ENCODE measurements around the gene CACNB2. TPM values are rescaled to one million over a fixed set of nuclear protein-coding genes. Genes with fewer than 3 reads are reported as not detected.

The CACNB2 gene
- polyA plus RNA-seq, 2 of the 4 experiments (the other 2 are of a cell fraction): not detected

DNA sequence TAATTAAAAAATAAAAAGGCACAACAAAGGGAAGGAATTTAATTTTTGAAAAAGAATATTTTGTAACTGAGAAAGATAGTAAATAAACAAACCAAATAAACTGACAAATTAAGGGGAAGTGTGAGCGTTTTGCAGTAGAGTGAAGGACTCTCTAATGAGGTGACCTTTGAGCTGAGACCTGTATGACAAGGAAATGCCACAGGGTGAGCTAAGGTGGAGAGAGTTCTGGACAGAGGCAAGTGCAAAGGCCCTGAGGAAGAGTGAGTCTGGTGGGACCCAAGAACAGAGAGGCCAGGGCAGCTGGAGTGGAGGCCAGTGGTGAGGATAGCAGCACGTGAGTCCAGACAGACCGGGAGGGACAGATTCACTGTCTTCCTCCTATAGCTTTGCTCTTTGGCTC is 179.4 kb downstream of the CACNB2 start (continued):
- TF ChIP-seq, protein P1, sequence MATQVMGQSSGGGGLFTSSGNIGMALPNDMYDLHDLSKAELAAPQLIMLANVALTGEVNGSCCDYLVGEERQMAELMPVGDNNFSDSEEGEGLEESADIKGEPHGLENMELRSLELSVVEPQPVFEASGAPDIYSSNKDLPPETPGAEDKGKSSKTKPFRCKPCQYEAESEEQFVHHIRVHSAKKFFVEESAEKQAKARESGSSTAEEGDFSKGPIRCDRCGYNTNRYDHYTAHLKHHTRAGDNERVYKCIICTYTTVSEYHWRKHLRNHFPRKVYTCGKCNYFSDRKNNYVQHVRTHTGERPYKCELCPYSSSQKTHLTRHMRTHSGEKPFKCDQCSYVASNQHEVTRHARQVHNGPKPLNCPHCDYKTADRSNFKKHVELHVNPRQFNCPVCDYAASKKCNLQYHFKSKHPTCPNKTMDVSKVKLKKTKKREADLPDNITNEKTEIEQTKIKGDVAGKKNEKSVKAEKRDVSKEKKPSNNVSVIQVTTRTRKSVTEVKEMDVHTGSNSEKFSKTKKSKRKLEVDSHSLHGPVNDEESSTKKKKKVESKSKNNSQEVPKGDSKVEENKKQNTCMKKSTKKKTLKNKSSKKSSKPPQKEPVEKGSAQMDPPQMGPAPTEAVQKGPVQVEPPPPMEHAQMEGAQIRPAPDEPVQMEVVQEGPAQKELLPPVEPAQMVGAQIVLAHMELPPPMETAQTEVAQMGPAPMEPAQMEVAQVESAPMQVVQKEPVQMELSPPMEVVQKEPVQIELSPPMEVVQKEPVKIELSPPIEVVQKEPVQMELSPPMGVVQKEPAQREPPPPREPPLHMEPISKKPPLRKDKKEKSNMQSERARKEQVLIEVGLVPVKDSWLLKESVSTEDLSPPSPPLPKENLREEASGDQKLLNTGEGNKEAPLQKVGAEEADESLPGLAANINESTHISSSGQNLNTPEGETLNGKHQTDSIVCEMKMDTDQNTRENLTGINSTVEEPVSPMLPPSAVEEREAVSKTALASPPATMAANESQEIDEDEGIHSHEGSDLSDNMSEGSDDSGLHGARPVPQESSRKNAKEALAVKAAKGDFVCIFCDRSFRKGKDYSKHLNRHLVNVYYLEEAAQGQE (IDR thresholded peaks at IDR 0.05): no peak
- TF ChIP-seq FOSL2 (IDR thresholded peaks at IDR 0.05) (no peak), FOSL2 (CRISPR knock-in tag; IDR thresholded peaks at IDR 0.05) (no peak), SREBF2 (IDR thresholded peaks at IDR 0.05) (no peak)

DNA sequence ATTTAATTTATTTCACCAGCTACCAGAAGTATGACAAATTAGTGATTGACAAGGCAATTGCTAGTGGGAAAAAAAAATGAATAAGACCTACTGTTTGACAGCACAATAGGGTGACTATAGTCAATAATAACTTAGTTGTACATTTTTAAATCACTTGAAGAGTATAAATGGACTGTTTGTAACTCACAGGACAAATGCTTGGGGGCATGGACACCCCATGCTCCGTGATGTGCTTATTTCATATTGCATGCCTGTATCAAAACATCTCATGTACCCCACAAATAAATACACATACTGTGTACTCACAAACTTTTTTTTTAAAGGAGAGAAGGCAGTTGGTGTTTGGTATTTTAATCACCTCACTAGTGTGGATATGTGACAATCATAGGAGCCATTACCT is 181.1 kb downstream of the CACNB2 start:
- DNase-seq (ENCODE audit: low read depth in 1 of 2, low spot score in 1 of 2) (no peak), FAIRE-seq (no peak), ATAC-seq (no peak)
- H3K4me2 ChIP-seq: no peak overlapping the region
- no peak overlapping the region for H3K4me3 ChIP-seq
- no peaks in the 10 kb centered on the region for H3K9me3 ChIP-seq
- WGBS (ENCODE audit: missing lambda C conversion rate): 22% methylated on average over 1 of the region's 1 CpG
- TF ChIP-seq PBX3 (IDR thresholded peaks at IDR 0.05) (no peak), EHF (CRISPR knock-in tag; IDR thresholded peaks at IDR 0.05) (no peak), ZFP36 (IDR thresholded peaks at IDR 0.05; ENCODE audit: borderline replicate concordance, partially characterized antibody) (no peak), CEBPB (IDR thresholded peaks at IDR 0.05) (no peak), JUNB (IDR thresholded peaks at IDR 0.05) (no peak), KDM1A (IDR thresholded peaks at IDR 0.05; ENCODE audit: low read depth) (no peak), ZNF302 (CRISPR knock-in tag; IDR thresholded peaks at IDR 0.05) (no peak), FOSB (CRISPR knock-in tag; IDR thresholded peaks at IDR 0.05) (no peak), MAZ (IDR thresholded peaks at IDR 0.05; ENCODE audit: borderline replicate concordance, low read depth, low read length) (no peak), TFCP2L1 (CRISPR knock-in tag; IDR thresholded peaks at IDR 0.05) (no peak), MAFK (IDR thresholded peaks at IDR 0.05; ENCODE audit: partially characterized antibody) (no peak), POLR2A (IDR thresholded peaks at IDR 0.05; ENCODE audit: low read length) (no peak), RNF2 (IDR thresholded peaks at IDR 0.05; ENCODE audit: borderline replicate concordance, low read depth) (no peak), SREBF2 (IDR thresholded peaks at IDR 0.05) (no peak), PHF8 (IDR thresholded peaks at IDR 0.05; ENCODE audit: borderline replicate concordance, low read depth) (no peak), RCOR1 (IDR thresholded peaks at IDR 0.05; ENCODE audit: low read depth, low read length) (no peak), EHMT2 (IDR thresholded peaks at IDR 0.05; ENCODE audit: low read depth) (no peak)
- TF ChIP-seq, protein P2, sequence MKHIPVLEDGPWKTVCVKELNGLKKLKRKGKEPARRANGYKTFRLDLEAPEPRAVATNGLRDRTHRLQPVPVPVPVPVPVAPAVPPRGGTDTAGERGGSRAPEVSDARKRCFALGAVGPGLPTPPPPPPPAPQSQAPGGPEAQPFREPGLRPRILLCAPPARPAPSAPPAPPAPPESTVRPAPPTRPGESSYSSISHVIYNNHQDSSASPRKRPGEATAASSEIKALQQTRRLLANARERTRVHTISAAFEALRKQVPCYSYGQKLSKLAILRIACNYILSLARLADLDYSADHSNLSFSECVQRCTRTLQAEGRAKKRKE (CRISPR knock-in tag; IDR thresholded peaks at IDR 0.05; ENCODE audit: low read depth): no peak
- TF ChIP-seq, protein P1 (IDR thresholded peaks at IDR 0.05): no peak
- peaks cover 4% of the 10 kb centered on the region; the same call in 2 of the 3 replicates for H3K4me1 ChIP-seq
- ChIA-PET CTCF (no interaction called here), POLR2A (no interaction called here)
- no peak overlapping the region for H3K27ac ChIP-seq

All from A549 (cell line).